Uterus (tissue), 4 donors: ENCODE data around the gene KIAA1217. TPM values are rescaled to one million over a fixed set of nuclear protein-coding genes. Genes with fewer than 3 reads are reported as not detected.

Experiments
- DNase-seq, 2 donors: peaks; one replicate each; pipeline ENCODE4 v3.0.0-alpha.2; 2019 to 2020
- H3K27ac ChIP-seq, 2 donors: fragments of 200-600 bp; sonication (generic); 1 replicate in 1 of 2; 2 replicates in 1 of 2; pipeline ENCODE4 v1.5.1; 2016 to 2018
- H3K27me3 ChIP-seq, 2 donors: fragments of 200-600 bp; sonication (generic); one replicate each; pipeline ENCODE4 v1.5.1; 2018 to 2019; ENCODE audit warnings: control low read depth in 1 of 2
- H3K36me3 ChIP-seq, 2 donors: fragments of 200-600 bp; sonication (generic); one replicate each; pipeline ENCODE4 v1.5.1; 2019; ENCODE audit warnings: control low read depth in 1 of 2
- H3K4me1 ChIP-seq, 2 donors: fragments of 200-600 bp; sonication (generic); one replicate each; pipeline ENCODE4 v1.5.1; 2018 to 2019; ENCODE audit warnings: control low read depth in 1 of 2
- H3K4me3 ChIP-seq, 2 donors: fragments of 200-600 bp; sonication (generic); 1 replicate in 1 of 2; 2 replicates in 1 of 2; pipeline ENCODE4 v1.5.1; 2018 to 2019; ENCODE audit warnings: mild to moderate bottlenecking in 1 of 2
- H3K9me3 ChIP-seq, 2 donors: fragments of 200-600 bp; sonication (generic); one replicate each; pipeline ENCODE4 v1.5.1; 2019; ENCODE audit warnings: control low read depth in 1 of 2
- POLR2A ChIP-seq, 2 donors: fragments of 450-650 bp; IDR thresholded peaks; one replicate each; pipeline ENCODE4 v1.6.1; 2016; ENCODE audit warnings: antibody characterized with exemption in 2 of 2, mild to moderate bottlenecking in 1 of 2, moderate library complexity in 1 of 2
- intact Hi-C: fragments of 100-400 bp; cut with DNase I; formaldehyde crosslinking; loops from one replicate; pipeline ENCODE4 v1.15.1; 2023; ENCODE audit warnings: low total_unique reads
- total RNA-seq, 4 donors: library from RNA; depleted of rRNA in 3 of 4; stranded (reverse); fragments of >200 nt in 3 of 4; gene quantifications; one replicate each; pipeline versions ENCODE4 v1.1.0 to v1.2.4, GENCODE V29; 2014 to 2023
- TF ChIP-seq, protein P1 (sequence below), 4 experiments: fragments of 200-600 bp in 2 of 4; fragments of 450-650 bp in 2 of 4; sonication (generic) in 2 of 4; IDR thresholded peaks; one replicate each; pipeline ENCODE4 v1.5.1; 2016 to 2019; ENCODE audit warnings: antibody characterized with exemption in 4 of 4, mild to moderate bottlenecking in 2 of 4, moderate library complexity in 1 of 4
- donor health status: DM: yes; HTN: yes; CAD: no.

Gene KIAA1217
- total RNA-seq, 4 donors from 2014 or later, result 3.5 to 38.2 (median 11.6) TPM

DNA sequence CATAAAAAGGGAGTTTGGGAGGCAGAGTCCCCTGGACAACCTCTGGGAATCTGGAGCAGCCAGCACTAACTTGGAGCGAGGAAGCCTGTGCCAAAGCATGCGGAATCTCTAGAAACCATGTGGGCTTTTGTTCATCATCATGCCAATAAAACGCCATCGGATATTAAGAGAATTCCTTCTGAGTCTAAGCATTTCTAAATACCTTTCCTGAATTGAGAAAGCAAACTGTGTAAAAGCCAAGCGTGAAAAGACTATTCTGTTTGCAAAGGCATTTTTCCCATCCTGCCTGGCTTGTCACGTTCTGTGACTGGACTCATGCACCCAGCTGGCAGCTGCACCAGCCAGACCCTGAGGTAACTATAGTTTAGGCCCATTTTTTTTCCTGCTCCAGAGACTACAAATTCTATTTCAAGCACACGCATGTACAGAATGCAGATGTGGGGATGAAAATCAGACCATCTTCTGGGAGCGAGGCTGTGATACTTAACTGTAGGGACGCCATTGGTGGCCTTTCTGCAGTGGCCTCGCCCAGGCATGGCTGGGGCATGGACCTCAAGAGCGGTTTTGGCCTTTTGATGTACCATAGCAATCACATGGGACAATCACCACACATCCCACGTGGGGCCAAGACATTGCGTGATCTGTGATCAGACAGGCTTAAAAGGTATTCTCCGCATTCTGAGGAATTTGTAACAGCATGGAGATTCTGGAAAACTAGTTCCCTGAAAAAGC is 218.9 kb downstream of the KIAA1217 start:
- Histone ChIP-seq H3K27me3 (no peaks in the 10 kb centered on the region), H3K36me3 (no peaks in the 10 kb centered on the region), H3K4me3 (no peak overlapping the region), H3K4me1 (no peaks in the 10 kb centered on the region), H3K9me3 (no peaks in the 10 kb centered on the region), H3K27ac (no peak overlapping the region)
- intact Hi-C loops, result no loop called here
- no peak for DNase-seq
- TF ChIP-seq, protein P1, sequence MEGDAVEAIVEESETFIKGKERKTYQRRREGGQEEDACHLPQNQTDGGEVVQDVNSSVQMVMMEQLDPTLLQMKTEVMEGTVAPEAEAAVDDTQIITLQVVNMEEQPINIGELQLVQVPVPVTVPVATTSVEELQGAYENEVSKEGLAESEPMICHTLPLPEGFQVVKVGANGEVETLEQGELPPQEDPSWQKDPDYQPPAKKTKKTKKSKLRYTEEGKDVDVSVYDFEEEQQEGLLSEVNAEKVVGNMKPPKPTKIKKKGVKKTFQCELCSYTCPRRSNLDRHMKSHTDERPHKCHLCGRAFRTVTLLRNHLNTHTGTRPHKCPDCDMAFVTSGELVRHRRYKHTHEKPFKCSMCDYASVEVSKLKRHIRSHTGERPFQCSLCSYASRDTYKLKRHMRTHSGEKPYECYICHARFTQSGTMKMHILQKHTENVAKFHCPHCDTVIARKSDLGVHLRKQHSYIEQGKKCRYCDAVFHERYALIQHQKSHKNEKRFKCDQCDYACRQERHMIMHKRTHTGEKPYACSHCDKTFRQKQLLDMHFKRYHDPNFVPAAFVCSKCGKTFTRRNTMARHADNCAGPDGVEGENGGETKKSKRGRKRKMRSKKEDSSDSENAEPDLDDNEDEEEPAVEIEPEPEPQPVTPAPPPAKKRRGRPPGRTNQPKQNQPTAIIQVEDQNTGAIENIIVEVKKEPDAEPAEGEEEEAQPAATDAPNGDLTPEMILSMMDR (IDR thresholded peaks at IDR 0.05), result no peak
- no peak for TF ChIP-seq POLR2A (IDR thresholded peaks at IDR 0.05)

DNA sequence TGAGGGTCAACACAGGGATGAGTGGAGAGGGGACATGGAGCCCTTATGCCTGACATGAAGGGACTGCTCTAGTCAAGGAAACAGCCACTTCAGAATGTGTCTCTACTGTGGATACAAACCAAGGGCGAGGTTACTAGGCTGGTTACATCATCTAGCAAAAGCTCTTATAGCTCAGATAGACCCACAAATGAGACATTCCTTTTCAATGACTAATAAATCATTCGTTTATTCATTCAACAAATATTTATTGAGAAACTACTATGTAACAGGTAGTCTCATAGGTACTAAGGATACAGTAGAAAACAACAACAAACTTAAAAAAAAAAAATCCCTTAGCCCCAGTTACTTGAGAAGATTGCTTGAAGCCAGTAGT is 219.5 kb downstream of the KIAA1217 start:
- Histone ChIP-seq H3K4me3 (no peak overlapping the region), H3K27me3 (no peaks in the 10 kb centered on the region), H3K9me3 (no peaks in the 10 kb centered on the region), H3K36me3 (no peaks in the 10 kb centered on the region), H3K27ac (no peak overlapping the region), H3K4me1 (no peaks in the 10 kb centered on the region)
- intact Hi-C loops, result no loop called here
- TF ChIP-seq, protein P1 (IDR thresholded peaks at IDR 0.05), result no peak
- no peak for TF ChIP-seq POLR2A (IDR thresholded peaks at IDR 0.05)
- DNase-seq, result no peak

DNA sequence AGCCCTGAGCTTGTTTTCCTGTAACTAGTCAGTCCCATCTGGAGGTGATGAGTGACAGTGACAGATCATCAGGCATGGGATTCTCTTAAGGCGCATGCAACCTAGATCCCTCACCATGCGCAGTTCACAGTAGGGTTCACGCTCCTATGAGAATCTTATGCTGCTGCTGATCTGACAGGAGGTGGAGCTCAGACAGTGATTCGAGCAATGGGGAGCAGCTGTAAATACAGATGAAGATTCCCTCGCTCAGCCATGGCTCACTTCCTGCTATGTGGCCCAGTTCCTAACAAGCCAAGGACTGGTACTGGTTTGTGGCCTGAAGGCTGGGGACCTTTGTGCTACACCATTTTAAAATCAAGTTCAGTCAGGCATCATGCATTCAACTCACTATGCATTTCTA is 221.7 kb downstream of the KIAA1217 start:
- intact Hi-C loops, result no loop called here

DNA sequence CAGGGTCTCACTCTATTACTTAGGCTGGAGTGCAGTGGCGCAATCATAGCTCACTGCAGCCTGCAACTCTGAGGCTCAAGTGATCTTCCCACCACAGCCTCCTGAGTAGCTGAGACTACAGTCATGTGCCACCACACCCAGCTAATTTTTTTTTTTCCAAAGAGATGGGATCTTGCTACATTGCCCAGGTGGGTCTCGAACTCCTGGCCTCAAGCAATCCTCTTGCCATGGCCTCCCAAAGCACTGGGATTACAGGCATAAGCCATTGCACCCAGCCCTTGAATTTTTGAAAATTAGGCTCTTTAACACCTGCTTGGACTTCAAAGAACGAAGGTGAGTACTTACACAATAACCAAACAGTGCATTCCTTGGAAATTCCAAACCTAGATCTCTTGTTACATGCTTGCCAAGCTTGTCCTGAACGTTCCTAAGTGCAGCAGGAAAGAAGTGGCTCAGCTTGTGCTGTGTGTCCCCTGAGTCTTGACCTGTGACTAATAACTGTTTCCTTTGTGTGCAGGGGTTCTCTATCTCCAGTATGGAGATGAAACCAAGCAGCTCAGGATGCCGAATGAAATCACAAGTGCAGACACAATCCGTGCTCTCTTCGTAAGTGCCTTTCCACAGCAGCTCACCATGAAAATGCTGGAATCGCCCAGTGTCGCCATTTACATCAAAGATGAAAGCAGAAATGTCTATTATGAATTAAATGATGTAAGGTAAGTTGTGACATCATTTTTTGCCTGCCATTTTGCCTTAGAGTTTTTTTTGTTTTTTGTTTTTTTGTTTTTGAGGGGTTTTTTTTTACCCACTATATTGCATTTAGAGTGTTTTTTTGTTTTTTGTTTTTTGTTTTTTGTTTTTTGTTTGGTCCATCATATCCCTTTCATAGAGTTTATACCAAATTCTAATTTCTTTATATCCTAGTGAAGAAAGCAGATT is 223.8 kb downstream of the KIAA1217 start:
- intact Hi-C loops, result no loop called here
- Histone ChIP-seq H3K4me3 (no peak overlapping the region), H3K36me3 (no peaks in the 10 kb centered on the region), H3K27ac (no peak overlapping the region), H3K27me3 (no peaks in the 10 kb centered on the region), H3K4me1 (no peaks in the 10 kb centered on the region), H3K9me3 (no peaks in the 10 kb centered on the region)
- no peak for DNase-seq
- TF ChIP-seq POLR2A (IDR thresholded peaks at IDR 0.05), result no peak
- TF ChIP-seq, protein P1 (IDR thresholded peaks at IDR 0.05), result no peak

More for the DNA sequence above, 221.7 kb downstream of the KIAA1217 start:
- Histone ChIP-seq H3K4me3 (no peak overlapping the region), H3K27me3 (no peaks in the 10 kb centered on the region), H3K4me1 (no peaks in the 10 kb centered on the region), H3K27ac (no peak overlapping the region), H3K36me3 (no peaks in the 10 kb centered on the region), H3K9me3 (no peaks in the 10 kb centered on the region)
- DNase-seq, result no peak
- TF ChIP-seq POLR2A (IDR thresholded peaks at IDR 0.05), result no peak
- TF ChIP-seq, protein P1 (IDR thresholded peaks at IDR 0.05), result no peak

DNA sequence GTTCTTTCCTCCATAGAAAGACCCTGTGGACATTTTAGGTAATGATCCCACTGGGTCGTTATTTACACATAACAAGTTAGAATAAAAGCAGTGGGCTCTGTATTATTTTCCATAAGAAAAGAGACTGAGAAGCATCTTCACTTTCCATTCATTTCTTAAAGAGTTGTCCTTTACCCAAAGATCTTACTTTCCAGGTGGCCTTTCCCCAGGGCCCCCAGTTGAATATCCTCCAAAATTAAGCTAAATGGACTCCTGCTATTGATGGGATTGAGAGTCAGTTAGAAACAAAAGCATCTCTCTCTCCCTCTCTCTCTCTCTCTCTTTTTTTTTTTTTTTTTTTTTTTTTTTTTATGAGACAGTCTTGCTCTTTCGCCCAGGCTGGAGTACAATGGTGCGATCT is 224.8 kb downstream of the KIAA1217 start:
- DNase-seq, result no peak
- TF ChIP-seq, protein P1 (IDR thresholded peaks at IDR 0.05), result no peak
- TF ChIP-seq POLR2A (IDR thresholded peaks at IDR 0.05), result no peak
- no peaks in the 10 kb centered on the region for H3K4me1 ChIP-seq
- no peak overlapping the region for H3K4me3 ChIP-seq
- no peaks in the 10 kb centered on the region for H3K36me3 ChIP-seq
- H3K27ac ChIP-seq, result no peak overlapping the region
- H3K9me3 ChIP-seq, result no peaks in the 10 kb centered on the region
- no peaks in the 10 kb centered on the region for H3K27me3 ChIP-seq
- intact Hi-C loops, result no loop called here
